B cell (primary cell): ENCODE results near the gene RIN3. TPM values are rescaled to one million over a fixed set of nuclear protein-coding genes. Genes with fewer than 3 reads are reported as not detected.
A peak's percentile ranks its signal among the peaks of the same experiment; 100 is the strongest.

ENCODE experiments used
- ATAC-seq: fragments of 200-7000 bp; cut with Tn5 transposase; one replicate; pipeline ENCODE4 v1.10.0; 2021; ENCODE audit warnings: low read depth, mild to moderate bottlenecking, moderate number of reproducible peaks, moderate library complexity
- CTCF ChIA-PET: fragments of 350-600 bp; sonication (Branson Sonifier 250); formaldehyde crosslinking; loops from one replicate; lab custom pipeline; 2021; ENCODE audit warnings: antibody characterized with exemption, inconsistent platforms; lab: Charles Lee
- POLR2A ChIA-PET: fragments of 350-600 bp; sonication (Branson Sonifier 250); formaldehyde crosslinking; loops from one replicate; lab custom pipeline; 2021; ENCODE audit warnings: antibody characterized with exemption; lab: Charles Lee
- DNase-seq: peaks from one replicate; pipeline ENCODE4 v3.0.0; 2013
- H2AFZ ChIP-seq: 2 replicates; pipeline ENCODE4 v1.6.1; 2012; ENCODE audit warnings: mild to moderate bottlenecking, low read depth, low read length; ENCODE audit not compliant: insufficient read depth, poor library complexity, severe bottlenecking
- H3K27ac ChIP-seq, 2 donors: 1 replicate in 1 of 2; 2 replicates in 1 of 2; pipeline ENCODE4 v1.5.1; 2012 to 2013; ENCODE audit warnings: low read length in 2 of 2, mild to moderate bottlenecking in 2 of 2, moderate library complexity in 1 of 2
- H3K27me3 ChIP-seq, 4 experiments: fragments of 200-600 bp in 1 of 4; sonication (generic) in 1 of 4; replicated peaks in 1 of 4; 1 replicate in 2 of 4; 2 replicates in 2 of 4; pipeline versions ENCODE4 v1.6.1 to v1.7.0; 2013 to 2016; ENCODE audit warnings: low read length in 3 of 4, mild to moderate bottlenecking in 2 of 4, mixed read lengths in 1 of 4, moderate library complexity in 1 of 4; ENCODE audit not compliant: insufficient read depth in 4 of 4, control insufficient read depth in 3 of 4; ENCODE audit errors: control extremely low read depth in 1 of 4
- H3K36me3 ChIP-seq, 2 experiments: replicated peaks in 1 of 2; 1 replicate in 1 of 2; 2 replicates in 1 of 2; pipeline versions ENCODE4 v1.6.1 to v1.7.1; 2013; ENCODE audit warnings: low read length in 1 of 2; ENCODE audit not compliant: insufficient read depth in 2 of 2, control insufficient read depth in 1 of 2; ENCODE audit errors: control extremely low read depth in 1 of 2, extremely low read depth in 1 of 2
- H3K4me1 ChIP-seq, 2 donors: fragments of 200-600 bp in 1 of 2; sonication (generic) in 1 of 2; 1 replicate in 1 of 2; 2 replicates in 1 of 2; pipeline versions ENCODE4 v1.5.1 to v1.6.1; 2013 to 2017; ENCODE audit warnings: low read length in 2 of 2; ENCODE audit not compliant: control insufficient read depth in 2 of 2, insufficient read depth in 2 of 2
- H3K4me2 ChIP-seq: replicated peaks from 2 replicates; pipeline ENCODE3; 2012; ENCODE audit warnings: mild to moderate bottlenecking, low read depth, low read length; ENCODE audit not compliant: poor library complexity, severe bottlenecking
- H3K4me3 ChIP-seq, 5 experiments: fragments of 200-600 bp in 1 of 5; sonication (generic) in 1 of 5; 1 replicate in 3 of 5; 2 replicates in 2 of 5; pipeline versions ENCODE4 v1.5.1 to v1.7.0; 2011 to 2016; ENCODE audit warnings: low read length in 4 of 5, mild to moderate bottlenecking in 4 of 5, low read depth in 2 of 5, control low read depth in 1 of 5, moderate library complexity in 1 of 5; ENCODE audit not compliant: insufficient read depth in 1 of 5; ENCODE audit errors: control extremely low read depth in 1 of 5, extremely low read depth in 1 of 5
- H3K79me2 ChIP-seq: fragments of 200-600 bp; sonication (generic); one replicate; pipeline ENCODE4 v1.6.0; 2016; ENCODE audit warnings: low read length; ENCODE audit not compliant: control insufficient read depth, insufficient read depth
- H3K9ac ChIP-seq: fragments of 200-600 bp; sonication (generic); 2 replicates; pipeline ENCODE4 v1.6.1; 2017; ENCODE audit warnings: mild to moderate bottlenecking, low read length, moderate library complexity
- H3K9me3 ChIP-seq, 3 donors: one replicate each; pipeline versions ENCODE4 v1.6.1 to v1.7.1; 2013; ENCODE audit warnings: low read length in 2 of 3; ENCODE audit not compliant: control insufficient read depth in 2 of 3, insufficient read depth in 1 of 3; ENCODE audit errors: control extremely low read depth in 1 of 3
- H4K20me1 ChIP-seq: 2 replicates; pipeline ENCODE4 v1.6.0; 2012; ENCODE audit warnings: mild to moderate bottlenecking, low read length; ENCODE audit not compliant: insufficient read depth, control insufficient read depth, poor library complexity, severe bottlenecking
- H3K27ac Mint-ChIP-seq: one replicate; pipeline ENCODE4 v1.8.0; 2021; ENCODE audit warnings: mixed read lengths
- H3K27me3 Mint-ChIP-seq: one replicate; pipeline ENCODE4 v1.8.0; 2021; ENCODE audit warnings: mixed read lengths
- H3K4me1 Mint-ChIP-seq: one replicate; pipeline ENCODE4 v1.8.0; 2021; ENCODE audit warnings: mixed read lengths
- H3K4me3 Mint-ChIP-seq: one replicate; pipeline ENCODE4 v1.8.0; 2021; ENCODE audit warnings: mixed read lengths
- H3K9me3 Mint-ChIP-seq: one replicate; pipeline ENCODE4 v1.8.0; 2022; ENCODE audit warnings: mixed read lengths; ENCODE audit not compliant: insufficient read depth
- EZH2 ChIP-seq: IDR thresholded peaks from 2 replicates; pipeline ENCODE4 v1.6.1; 2012; ENCODE audit warnings: borderline replicate concordance, low read depth, mild to moderate bottlenecking, moderate library complexity, low read length; ENCODE audit not compliant: insufficient read depth, poor library complexity, severe bottlenecking
- WGBS: methylation state at CpG from one replicate; pipeline ENCODE4 v1.1.5; 2013; ENCODE audit warnings: missing lambda C conversion rate; ENCODE audit not compliant: insufficient coverage; 5-methylcytosine and 5-hydroxymethylcytosine counted together
- intact Hi-C: fragments of 100-400 bp; cut with micrococcal nuclease; formaldehyde crosslinking; loops from one replicate; pipeline ENCODE4 v1.10.0; 2022
- polyA plus RNA-seq: library from polyadenylated mRNA; depleted of rRNA; stranded (reverse); fragments of >200 nt; gene quantifications from 2 replicates; pipeline ENCODE4 v1.2.3, GENCODE V29; 2012
- total RNA-seq, 2 donors: library from RNA; stranded (reverse); fragments of 120-200 nt in 1 of 2; gene quantifications; 1 replicate in 1 of 2; 2 replicates in 1 of 2; pipeline versions ENCODE4 v1.2.3 to v1.2.4, GENCODE V29; 2013 to 2022
- TF ChIP-seq, protein P1 (sequence below): fragments of 200-600 bp; IDR thresholded peaks from one replicate; pipeline ENCODE4 v1.8.0; 2022; ENCODE audit warnings: antibody characterized with exemption, mild to moderate bottlenecking

RIN3 gene
- total and polyA plus RNA-seq, 2 donors (not counting 1 experiment from before 2014, with no cell fraction given) = 62.1 to 123 TPM

DNA sequence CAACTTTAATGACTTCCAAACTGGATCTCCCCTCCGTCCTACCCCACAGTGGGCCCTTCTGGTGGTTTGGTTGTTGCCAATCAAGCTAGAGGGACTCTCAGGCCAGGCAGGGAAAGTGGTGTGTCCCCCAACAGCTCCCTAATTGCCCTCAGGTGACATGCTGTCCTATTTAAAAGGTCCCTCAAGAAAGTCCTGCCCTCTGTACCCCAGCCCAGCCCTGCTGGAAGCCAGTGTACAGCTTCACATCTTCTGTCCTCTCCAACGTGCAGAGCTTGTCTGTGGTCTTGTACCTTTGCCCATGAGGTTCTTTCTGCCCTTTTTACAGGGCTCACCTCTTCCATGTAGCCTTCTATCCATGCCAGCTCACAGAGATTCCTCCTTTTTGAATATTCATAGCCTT is 4.2 kb downstream of the RIN3 start:
- H3K27me3 ChIP-seq = peaks cover 0 to 6% (median 0%) of the 10 kb centered on the region in 4 experiments
- peaks cover 64% of the 10 kb centered on the region for H3K79me2 ChIP-seq
- H3K4me1 ChIP-seq = peaks cover 28 to 41% of the 10 kb centered on the region in 2 donors
- POLR2A ChIA-PET = no interaction called here
- H3K36me3 ChIP-seq = no peaks in the 10 kb centered on the region
- H3K9me3 Mint-ChIP-seq = no peaks in the 10 kb centered on the region
- 67% methylated on average over 1 of the region's 2 CpGs for WGBS
- TF ChIP-seq, protein P1, sequence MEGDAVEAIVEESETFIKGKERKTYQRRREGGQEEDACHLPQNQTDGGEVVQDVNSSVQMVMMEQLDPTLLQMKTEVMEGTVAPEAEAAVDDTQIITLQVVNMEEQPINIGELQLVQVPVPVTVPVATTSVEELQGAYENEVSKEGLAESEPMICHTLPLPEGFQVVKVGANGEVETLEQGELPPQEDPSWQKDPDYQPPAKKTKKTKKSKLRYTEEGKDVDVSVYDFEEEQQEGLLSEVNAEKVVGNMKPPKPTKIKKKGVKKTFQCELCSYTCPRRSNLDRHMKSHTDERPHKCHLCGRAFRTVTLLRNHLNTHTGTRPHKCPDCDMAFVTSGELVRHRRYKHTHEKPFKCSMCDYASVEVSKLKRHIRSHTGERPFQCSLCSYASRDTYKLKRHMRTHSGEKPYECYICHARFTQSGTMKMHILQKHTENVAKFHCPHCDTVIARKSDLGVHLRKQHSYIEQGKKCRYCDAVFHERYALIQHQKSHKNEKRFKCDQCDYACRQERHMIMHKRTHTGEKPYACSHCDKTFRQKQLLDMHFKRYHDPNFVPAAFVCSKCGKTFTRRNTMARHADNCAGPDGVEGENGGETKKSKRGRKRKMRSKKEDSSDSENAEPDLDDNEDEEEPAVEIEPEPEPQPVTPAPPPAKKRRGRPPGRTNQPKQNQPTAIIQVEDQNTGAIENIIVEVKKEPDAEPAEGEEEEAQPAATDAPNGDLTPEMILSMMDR = no peak
- no peak for TF ChIP-seq EZH2
- H3K4me1 Mint-ChIP-seq = peaks cover 41% of the 10 kb centered on the region
- no peak overlapping the region for H2AFZ ChIP-seq
- no peak overlapping the region for H3K4me3 Mint-ChIP-seq
- H3K4me2 ChIP-seq = no peak overlapping the region
- no peak overlapping the region for H3K27ac ChIP-seq
- peaks cover 0 to 2% (median 0%) of the 10 kb centered on the region in 3 donors for H3K9me3 ChIP-seq
- CTCF ChIA-PET = interaction anchor here (0.8 to 1.5 kb wide), 2 partner anchors 8 to 32 kb away, joined by 3 read pairs; no protein-coding TSS in a partner anchor
- H3K9ac ChIP-seq = no peak overlapping the region
- ATAC-seq (no peak), DNase-seq (no peak)
- H4K20me1 ChIP-seq = peaks cover 24% of the 10 kb centered on the region
- H3K27me3 Mint-ChIP-seq = no peaks in the 10 kb centered on the region
- intact Hi-C loops = no loop called here
- H3K4me3 ChIP-seq = no peak overlapping the region
- H3K27ac Mint-ChIP-seq = peak overlapping the region; percentile 1

DNA sequence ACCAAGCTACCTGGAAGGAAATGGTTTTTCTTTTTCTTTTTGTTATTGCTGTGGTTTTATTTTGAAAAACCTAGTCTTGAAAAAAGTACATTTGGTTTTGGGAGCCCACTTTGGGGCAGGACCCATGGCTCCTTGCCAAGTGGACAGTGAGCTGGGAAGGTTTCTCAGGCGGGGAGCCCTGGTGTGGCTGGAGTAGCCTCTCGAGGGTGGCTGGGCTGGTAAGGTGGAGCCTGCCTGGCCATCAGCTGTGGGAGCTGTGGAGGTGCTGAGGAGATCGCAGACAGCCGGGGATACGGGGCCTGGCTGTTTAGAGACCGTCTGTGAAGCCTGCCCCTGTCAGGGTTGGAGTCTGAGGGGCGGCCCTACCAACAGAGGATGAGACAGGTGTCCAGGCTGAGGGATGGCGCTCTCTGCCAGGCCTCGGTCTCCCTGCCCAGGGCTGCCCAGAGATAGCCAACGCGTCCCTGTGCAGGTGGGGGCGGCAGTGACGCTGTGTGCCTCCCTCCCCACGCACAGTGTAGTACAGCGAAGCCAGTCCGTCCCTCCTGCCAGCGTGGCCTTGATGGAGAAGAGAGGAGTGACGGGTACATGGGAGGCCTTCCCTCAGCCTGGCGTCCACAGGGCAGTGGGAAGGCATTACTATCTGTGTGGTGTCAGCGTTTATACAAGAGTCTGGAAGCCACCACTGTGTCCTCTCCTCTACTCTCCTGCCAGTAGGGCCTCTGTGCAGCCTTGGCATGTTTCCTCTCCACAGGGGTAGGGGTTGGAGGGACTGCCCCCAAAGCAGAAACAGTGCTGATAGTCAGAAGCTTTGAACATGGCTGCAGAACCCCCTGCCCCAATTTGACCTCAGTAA is 5.9 kb downstream of the RIN3 start:
- peaks cover 70% of the 10 kb centered on the region for H3K79me2 ChIP-seq
- H3K27ac ChIP-seq = no peak overlapping the region
- peaks cover 39% of the 10 kb centered on the region for H3K4me1 Mint-ChIP-seq
- H3K4me2 ChIP-seq = no peak overlapping the region
- H3K27me3 ChIP-seq = peaks cover 0 to 2% (median 0%) of the 10 kb centered on the region in 4 experiments
- H3K9ac ChIP-seq = no peak overlapping the region
- H3K4me3 Mint-ChIP-seq = no peak overlapping the region
- H3K9me3 ChIP-seq = peaks cover 0 to 2% (median 0%) of the 10 kb centered on the region in 3 donors
- ChIA-PET POLR2A (no interaction called here), CTCF (interaction anchor here (1.1 kb wide), 1 partner anchor 31 kb away, joined by 3 read pairs; no protein-coding TSS in a partner anchor)
- H4K20me1 ChIP-seq = peaks cover 35% of the 10 kb centered on the region
- TF ChIP-seq EZH2 = no peak
- TF ChIP-seq, protein P1 = no peak
- no peak overlapping the region for H3K27ac Mint-ChIP-seq
- 98% methylated on average over 18 of the region's 20 CpGs for WGBS
- H3K4me3 ChIP-seq = no peak overlapping the region
- H3K9me3 Mint-ChIP-seq = no peaks in the 10 kb centered on the region
- H3K36me3 ChIP-seq = no peaks in the 10 kb centered on the region
- no peaks in the 10 kb centered on the region for H3K27me3 Mint-ChIP-seq
- H3K4me1 ChIP-seq = peaks cover 26 to 32% of the 10 kb centered on the region in 2 donors
- DNase-seq (no peak), ATAC-seq (no peak)
- intact Hi-C loops = no loop called here
- no peak overlapping the region for H2AFZ ChIP-seq
